HepG2 (cell line): ENCODE results near the gene BMI1. TPM values are rescaled to one million over a fixed set of nuclear protein-coding genes. Genes with fewer than 3 reads are reported as not detected.

ENCODE experiments used
- AFF4 ChIP-seq: sonication (generic); formaldehyde crosslinking; IDR thresholded peaks from 2 replicates; pipeline ENCODE4 v1.4.0; 2020; ENCODE audit warnings: missing genetic modification reagents
- ARID3A ChIP-seq: IDR thresholded peaks from 2 replicates; pipeline ENCODE4 v1.6.1; 2012; ENCODE audit warnings: low read depth, low read length, improper control_type of control experiment
- BRD4 ChIP-seq: sonication (generic); formaldehyde crosslinking; IDR thresholded peaks from 2 replicates; pipeline ENCODE4 v1.4.0; 2020; ENCODE audit warnings: missing genetic modification reagents
- DNMT3B ChIP-seq: conservative IDR thresholded peaks from 2 replicates; pipeline ENCODE4 v1.6.1; 2016; ENCODE audit warnings: missing biosample characterization, control low read depth
- GABPA ChIP-seq, 2 experiments: IDR thresholded peaks; 2 replicates each; pipeline ENCODE4 v1.6.1; 2011 to 2016; ENCODE audit warnings: low read depth in 2 of 2, low read length in 1 of 2, missing biosample characterization in 1 of 2, missing genetic modification characterization in 1 of 2
- JARID2 ChIP-seq: sonication (generic); formaldehyde crosslinking; IDR thresholded peaks from 2 replicates; pipeline ENCODE4 v1.8.1; 2023; ENCODE audit warnings: missing genetic modification reagents, inconsistent platforms; ENCODE audit not compliant: insufficient replicate concordance
- MAFK ChIP-seq, 2 experiments: IDR thresholded peaks in 1 of 2; conservative IDR thresholded peaks in 1 of 2; 2 replicates each; pipeline ENCODE4 v1.6.1; 2011; ENCODE audit warnings: improper control_type of control experiment in 2 of 2, low read length in 2 of 2
- PAWR ChIP-seq: sonication (generic); formaldehyde crosslinking; IDR thresholded peaks from 2 replicates; pipeline ENCODE4 v1.4.0; 2020; ENCODE audit warnings: missing genetic modification reagents, mild to moderate bottlenecking, borderline replicate concordance
- RFX5 ChIP-seq: IDR thresholded peaks from 2 replicates; pipeline ENCODE4 v1.6.1; 2011; ENCODE audit warnings: low read depth, low read length, improper control_type of control experiment
- TAF1 ChIP-seq: sonication (generic); formaldehyde crosslinking; IDR thresholded peaks from 2 replicates; pipeline ENCODE4 v1.4.0; 2020; ENCODE audit warnings: missing genetic modification reagents
- ZBTB20 ChIP-seq: sonication (generic); formaldehyde crosslinking; IDR thresholded peaks from 2 replicates; pipeline ENCODE4 v1.8.1; 2023; ENCODE audit warnings: missing genetic modification reagents, low read depth, mild to moderate bottlenecking, borderline replicate concordance
- ZBTB46 ChIP-seq: sonication (generic); formaldehyde crosslinking; IDR thresholded peaks from 2 replicates; pipeline ENCODE4 v1.4.0; 2020; ENCODE audit warnings: mild to moderate bottlenecking, missing genetic modification reagents, borderline replicate concordance
- ZC3H4 ChIP-seq: sonication (generic); formaldehyde crosslinking; IDR thresholded peaks from 2 replicates; pipeline ENCODE4 v1.4.0; 2020; ENCODE audit warnings: missing genetic modification reagents, borderline replicate concordance
- ZFP90 ChIP-seq: sonication (generic); formaldehyde crosslinking; IDR thresholded peaks from 2 replicates; pipeline ENCODE4 v1.8.0; 2022; ENCODE audit warnings: missing genetic modification reagents, mild to moderate bottlenecking, inconsistent platforms, borderline replicate concordance
- ZGPAT ChIP-seq: IDR thresholded peaks from 2 replicates; pipeline ENCODE4 v1.6.1; 2016; ENCODE audit warnings: mild to moderate bottlenecking
- ZNF12 ChIP-seq: sonication (generic); formaldehyde crosslinking; IDR thresholded peaks from 2 replicates; pipeline ENCODE4 v1.5.0; 2020; ENCODE audit warnings: missing genetic modification reagents
- ZNF343 ChIP-seq: sonication (generic); formaldehyde crosslinking; IDR thresholded peaks from 2 replicates; pipeline ENCODE4 v1.4.0; 2020; ENCODE audit warnings: mild to moderate bottlenecking, missing genetic modification reagents
- ZNF350 ChIP-seq: sonication (generic); formaldehyde crosslinking; IDR thresholded peaks from 2 replicates; pipeline ENCODE4 v1.4.0; 2020; ENCODE audit warnings: mild to moderate bottlenecking, low read depth, missing genetic modification reagents, borderline replicate concordance
- ZNF737 ChIP-seq: sonication (generic); formaldehyde crosslinking; IDR thresholded peaks from 2 replicates; pipeline ENCODE4 v1.5.0; 2020; ENCODE audit warnings: missing genetic modification reagents, mild to moderate bottlenecking, borderline replicate concordance
- ZNF878 ChIP-seq: sonication (generic); formaldehyde crosslinking; IDR thresholded peaks from 2 replicates; pipeline ENCODE4 v1.8.1; 2023; ENCODE audit warnings: mild to moderate bottlenecking, missing genetic modification reagents, moderate library complexity
- polyA plus RNA-seq, 8 experiments: library from polyadenylated mRNA; depleted of rRNA in 3 of 8; stranded (reverse) in 7 of 8; unstranded in 1 of 8; fragments of >200 nt; fragmentation: Illumina TruSeq in 4 of 8; extraction: Trizol in 4 of 8; gene quantifications; 2 replicates each; pipeline versions ENCODE4 v1.2.1 to v1.2.3, GENCODE V29; 2011 to 2016; ENCODE audit warnings: low read depth in 4 of 8, missing spikeins in 1 of 8, mixed read lengths in 1 of 8; ENCODE audit not compliant: insufficient read depth in 1 of 8
- total RNA-seq, 5 experiments: library from RNA; depleted of rRNA; stranded (reverse); fragments of >200 nt; fragmentation: Illumina TruSeq; extraction: Trizol; gene quantifications; 2 replicates each; pipeline ENCODE4 v1.2.3, GENCODE V29; 2016; ENCODE audit warnings: low read depth in 1 of 5

BMI1 gene
- total and polyA plus RNA-seq, 2 of the 13 experiments (the other 11 are each of a cell fraction or from before 2014, with no cell fraction given) = 30.5 to 44.0 TPM

- TF ChIP-seq ZGPAT (CRISPR knock-in tag) = peak; percentile 16
- TF ChIP-seq TAF1 (CRISPR knock-in tag) = peak; percentile 32; the same call in 1 of the 2 replicates
- TF ChIP-seq ZNF737 (CRISPR knock-in tag) = no peak
- no peak for TF ChIP-seq ZNF350
- TF ChIP-seq ZNF878 (CRISPR knock-in tag) = 0 out of 2 replicates have a peak, but pooled peaks have one; percentile 44
- no peak for TF ChIP-seq JARID2 (CRISPR knock-in tag)
- TF ChIP-seq GABPA (IDR thresholded peaks at IDR 0.05; ENCODE audit: low read depth, low read length) = 0 out of 2 replicates have a peak, but pooled peaks have one; percentile 17
- no peak for TF ChIP-seq GABPA (CRISPR knock-in tag; IDR thresholded peaks at IDR 0.05; ENCODE audit: low read depth)
- no peak for TF ChIP-seq DNMT3B (CRISPR knock-in tag)
- TF ChIP-seq MAFK (conservative IDR thresholded peaks at IDR 0.05 in 1 of 2, IDR thresholded peaks at IDR 0.05 in 1 of 2; ENCODE audit: low read length in 2 of 2) = no peak
- TF ChIP-seq ZBTB20 (CRISPR knock-in tag) = no peak
- TF ChIP-seq ARID3A = peak; percentile 93
- no peak for TF ChIP-seq BRD4 (CRISPR knock-in tag)
- TF ChIP-seq ZNF343 (CRISPR knock-in tag) = 0 out of 2 replicates have a peak, but pooled peaks have one; percentile 45
- no peak for TF ChIP-seq RFX5
- no peak for TF ChIP-seq ZBTB46
- no peak for TF ChIP-seq AFF4 (CRISPR knock-in tag)
- TF ChIP-seq ZNF12 = no peak
- TF ChIP-seq PAWR (CRISPR knock-in tag) = no peak
- TF ChIP-seq ZFP90 (CRISPR knock-in tag) = peak; percentile 69; the same call in 1 of the 2 replicates
- no peak for TF ChIP-seq ZC3H4 (CRISPR knock-in tag)
Measured at GRCh38 chr10:22340329-22341189, 19.7 kb downstream of the BMI1 start (continued).
